Activated CD8-positive, alpha-beta memory T cell treated with anti-CD3 and anti-CD28 coated beads, Interleukin-2, amount 10 ng/mL, durations not matched to agents 7 days and 5 days (primary cell): ENCODE results near the gene MACROD1. TPM values are rescaled to one million over a fixed set of nuclear protein-coding genes. Genes with fewer than 3 reads are reported as not detected.

Experiments used
- ATAC-seq: fragments of 150-1000 bp; cut with Tn5 transposase; one replicate; pipeline ENCODE4 v1.10.0; 2021; ENCODE audit warnings: moderate library complexity
- CTCF ChIA-PET: fragments of 350-600 bp; sonication (Branson Sonifier 250); formaldehyde crosslinking; loops from one replicate; lab custom pipeline; 2021; ENCODE audit warnings: antibody characterized with exemption; lab: Charles Lee
- DNase-seq: peaks from one replicate; pipeline ENCODE4 v3.0.0-alpha.2; 2020
- H3K27ac Mint-ChIP-seq: one replicate; pipeline ENCODE4 v1.8.0; 2021; ENCODE audit warnings: mild to moderate bottlenecking, mixed read lengths
- H3K27me3 Mint-ChIP-seq: one replicate; pipeline ENCODE4 v1.8.0; 2021; ENCODE audit warnings: mixed read lengths
- H3K36me3 Mint-ChIP-seq: one replicate; pipeline ENCODE4 v1.8.0; 2021; ENCODE audit warnings: mild to moderate bottlenecking, mixed read lengths
- H3K4me1 Mint-ChIP-seq: one replicate; pipeline ENCODE4 v1.8.0; 2021; ENCODE audit warnings: mixed read lengths
- H3K4me3 Mint-ChIP-seq: one replicate; pipeline ENCODE4 v1.8.0; 2021; ENCODE audit warnings: mild to moderate bottlenecking, moderate library complexity, mixed read lengths
- H3K9me3 Mint-ChIP-seq: one replicate; pipeline ENCODE4 v1.8.0; 2022; ENCODE audit warnings: low read depth, mixed read lengths
- total RNA-seq, 2 experiments: library from RNA; stranded (reverse); gene quantifications; one replicate each; pipeline ENCODE4 v1.2.3, GENCODE V29; 2021

Gene MACROD1
- total RNA-seq, 2 experiments from 2014 or later, result 10.1 to 12.3 TPM

- Mint-ChIP-seq H3K4me3 (no peak overlapping the region), H3K9me3 (no peaks in the 10 kb centered on the region), H3K27ac (no peak overlapping the region), H3K4me1 (no peaks in the 10 kb centered on the region), H3K36me3 (no peaks in the 10 kb centered on the region), H3K27me3 (no peaks in the 10 kb centered on the region)
- ATAC-seq (no peak), DNase-seq (no peak)
- CTCF ChIA-PET, result no interaction called here
Observed at GRCh38 chr11:64118876-64119665, 46.8 kb downstream of the MACROD1 start.

- CTCF ChIA-PET, result no interaction called here
- DNase-seq (no peak), ATAC-seq (no peak)
- Mint-ChIP-seq H3K27me3 (no peaks in the 10 kb centered on the region), H3K36me3 (no peaks in the 10 kb centered on the region), H3K9me3 (no peaks in the 10 kb centered on the region), H3K27ac (no peak overlapping the region), H3K4me1 (no peaks in the 10 kb centered on the region), H3K4me3 (no peak overlapping the region)
Observed at GRCh38 chr11:64117763-64118459, 48.0 kb downstream of the MACROD1 start.

GRCh38 chr11:64115531-64116522 is 50.1 kb downstream of the MACROD1 start:
- no peaks in the 10 kb centered on the region for H3K36me3 Mint-ChIP-seq
- no peaks in the 10 kb centered on the region for H3K4me1 Mint-ChIP-seq
- H3K4me3 Mint-ChIP-seq, result no peak overlapping the region
- no peaks in the 10 kb centered on the region for H3K9me3 Mint-ChIP-seq
- H3K27ac Mint-ChIP-seq, result no peak overlapping the region
- no peaks in the 10 kb centered on the region for H3K27me3 Mint-ChIP-seq
- DNase-seq, result no peak
- CTCF ChIA-PET, result no interaction called here
- no peak for ATAC-seq

GRCh38 chr11:64114231-64114630 is 51.7 kb downstream of the MACROD1 start:
- no peaks in the 10 kb centered on the region for H3K4me1 Mint-ChIP-seq

GRCh38 chr11:64113462-64113780 is 52.5 kb downstream of the MACROD1 start:
- Mint-ChIP-seq H3K27ac (no peak overlapping the region), H3K9me3 (no peaks in the 10 kb centered on the region), H3K27me3 (no peaks in the 10 kb centered on the region), H3K4me1 (no peaks in the 10 kb centered on the region), H3K4me3 (no peak overlapping the region), H3K36me3 (no peaks in the 10 kb centered on the region)
- no peak for DNase-seq
- no peak for ATAC-seq
- CTCF ChIA-PET, result no interaction called here

More at GRCh38 chr11:64114231-64114630, 51.7 kb downstream of the MACROD1 start:
- no peaks in the 10 kb centered on the region for H3K36me3 Mint-ChIP-seq
- no peaks in the 10 kb centered on the region for H3K9me3 Mint-ChIP-seq
- DNase-seq (no peak), ATAC-seq (no peak)
- CTCF ChIA-PET, result no interaction called here
- no peak overlapping the region for H3K27ac Mint-ChIP-seq
- no peak overlapping the region for H3K4me3 Mint-ChIP-seq
- no peaks in the 10 kb centered on the region for H3K27me3 Mint-ChIP-seq

GRCh38 chr11:64112771-64113461 is 53.0 kb downstream of the MACROD1 start:
- Mint-ChIP-seq H3K4me1 (no peaks in the 10 kb centered on the region), H3K36me3 (no peaks in the 10 kb centered on the region), H3K4me3 (no peak overlapping the region), H3K27ac (no peak overlapping the region), H3K9me3 (no peaks in the 10 kb centered on the region), H3K27me3 (no peaks in the 10 kb centered on the region)
- no peak for ATAC-seq
- no peak for DNase-seq
- CTCF ChIA-PET, result no interaction called here

- Mint-ChIP-seq H3K36me3 (no peaks in the 10 kb centered on the region), H3K27ac (no peak overlapping the region), H3K4me1 (no peaks in the 10 kb centered on the region), H3K27me3 (no peaks in the 10 kb centered on the region), H3K4me3 (no peak overlapping the region), H3K9me3 (no peaks in the 10 kb centered on the region)
- DNase-seq (no peak), ATAC-seq (no peak)
- CTCF ChIA-PET, result interaction anchor here (0.7 kb wide), 1 partner anchor 20 kb away, joined by 3 read pairs; no protein-coding TSS in a partner anchor
Observed at GRCh38 chr11:64110465-64111375, 55.2 kb downstream of the MACROD1 start.

- no peaks in the 10 kb centered on the region for H3K9me3 Mint-ChIP-seq
- H3K27me3 Mint-ChIP-seq, result no peaks in the 10 kb centered on the region
- no peak for DNase-seq
- no peaks in the 10 kb centered on the region for H3K36me3 Mint-ChIP-seq
- no peaks in the 10 kb centered on the region for H3K4me1 Mint-ChIP-seq
- no peak for ATAC-seq
- H3K27ac Mint-ChIP-seq, result no peak overlapping the region
- no peak overlapping the region for H3K4me3 Mint-ChIP-seq
- CTCF ChIA-PET, result no interaction called here
Observed at GRCh38 chr11:64109332-64109731, 56.6 kb downstream of the MACROD1 start.

- H3K36me3 Mint-ChIP-seq, result no peaks in the 10 kb centered on the region
- DNase-seq (no peak), ATAC-seq (no peak)
- H3K4me1 Mint-ChIP-seq, result no peaks in the 10 kb centered on the region
- no peak overlapping the region for H3K4me3 Mint-ChIP-seq
- no peak overlapping the region for H3K27ac Mint-ChIP-seq
- CTCF ChIA-PET, result interaction anchor here (0.7 kb wide), 1 partner anchor 106 kb away, joined by 3 read pairs; no protein-coding TSS in a partner anchor
- no peaks in the 10 kb centered on the region for H3K9me3 Mint-ChIP-seq
- H3K27me3 Mint-ChIP-seq, result no peaks in the 10 kb centered on the region
Observed at GRCh38 chr11:64107303-64107702, 58.6 kb downstream of the MACROD1 start.

GRCh38 chr11:64104632-64105031 is 61.3 kb downstream of the MACROD1 start:
- no peak overlapping the region for H3K27ac Mint-ChIP-seq
- H3K27me3 Mint-ChIP-seq, result no peaks in the 10 kb centered on the region
- H3K9me3 Mint-ChIP-seq, result no peaks in the 10 kb centered on the region
- ATAC-seq (no peak), DNase-seq (no peak)
- CTCF ChIA-PET, result interaction anchor here (0.8 kb wide), 1 partner anchor 336 kb away, joined by 3 read pairs; the partner anchor contains the start of gene ZFTA
- no peak overlapping the region for H3K4me3 Mint-ChIP-seq
- no peaks in the 10 kb centered on the region for H3K36me3 Mint-ChIP-seq
- H3K4me1 Mint-ChIP-seq, result no peaks in the 10 kb centered on the region

GRCh38 chr11:64103277-64103985 is 62.5 kb downstream of the MACROD1 start:
- no peak for DNase-seq
- CTCF ChIA-PET, result interaction anchor here (0.8 kb wide), 1 partner anchor 335 kb away, joined by 3 read pairs; the partner anchor contains the start of gene ZFTA
- Mint-ChIP-seq H3K4me1 (no peaks in the 10 kb centered on the region), H3K36me3 (no peaks in the 10 kb centered on the region), H3K4me3 (no peak overlapping the region), H3K9me3 (no peaks in the 10 kb centered on the region), H3K27ac (no peak overlapping the region), H3K27me3 (no peaks in the 10 kb centered on the region)
- no peak for ATAC-seq
